ENCODE measurements around the gene TMEM184A. TPM values are rescaled to one million over a fixed set of nuclear protein-coding genes. Genes with fewer than 3 reads are reported as not detected.

Gene TMEM184A
- total and polyA plus RNA-seq, 2 of the 4 experiments (the other 2 are of a cell fraction) = 0.36 to 1.9 TPM

- H3K9me3 ChIP-seq (ENCODE audit: control insufficient read depth, insufficient read depth, low read length) = peaks cover 13% of the 10 kb centered on the region
- no peak overlapping the region for H2AK5ac ChIP-seq (ENCODE audit: low read depth, low read length)
- ATAC-seq (ENCODE audit: low read depth) = no peak
- no peaks in the 10 kb centered on the region for H3K4me1 ChIP-seq (ENCODE audit: control insufficient read depth, insufficient read depth, low read length)
- H4K91ac ChIP-seq (ENCODE audit: insufficient read depth, low read depth, low read length) = no peak overlapping the region
- no peak for TF ChIP-seq MAZ (IDR thresholded peaks at IDR 0.05; ENCODE audit: borderline replicate concordance, low read depth, low read length)
- H3K56ac ChIP-seq (ENCODE audit: extremely low read depth, insufficient read depth, low read length) = no peak overlapping the region
- no peak overlapping the region for H4K5ac ChIP-seq (ENCODE audit: low read depth, low read length)
- H3K4me2 ChIP-seq (ENCODE audit: low read depth, low read length) = no peak overlapping the region
- H3K4ac ChIP-seq (ENCODE audit: low read depth, low read length) = no peak overlapping the region
- no TSS peak for BruUV-seq (replicated peaks)
- POLR2A ChIA-PET (ENCODE audit: unreplicated experiment) = no interaction called here
- in situ Hi-C loops (cut with MboI; ENCODE audit: low sequenced_read_pairs) = loop anchor here (10.0 kb wide), 1 partner anchor 757 kb away; no protein-coding TSS in a partner anchor
- no peak overlapping the region for H2AK9ac ChIP-seq (replicated peaks; ENCODE audit: low read depth, low read length, poor library complexity)
- H3K23ac ChIP-seq (ENCODE audit: low read depth, low read length) = no peak overlapping the region
- no peak overlapping the region for H4K8ac ChIP-seq (ENCODE audit: low read depth in 2 of 2, low read length in 2 of 2)
- no peaks in the 10 kb centered on the region for H3K79me1 ChIP-seq (ENCODE audit: low read depth in 1 of 2, low read length in 2 of 2)
- H3K4me3 ChIP-seq (ENCODE audit: insufficient read depth, low read depth, low read length) = no peak overlapping the region
- no peak overlapping the region for H2BK5ac ChIP-seq (ENCODE audit: low read depth, low read length, poor library complexity, severe bottlenecking)
- H3K27ac ChIP-seq (ENCODE audit: insufficient read depth, low read length) = no peak overlapping the region
- no peak overlapping the region for H2BK120ac ChIP-seq (ENCODE audit: low read depth, low read length)
- H3K18ac ChIP-seq (ENCODE audit: low read depth, low read length) = no peak overlapping the region
- H3K27me3 ChIP-seq (ENCODE audit: control insufficient read depth, insufficient read depth, low read length) = peaks cover 41% of the 10 kb centered on the region
- no peak overlapping the region for H3K14ac ChIP-seq (replicated peaks; ENCODE audit: low read depth, low read length)
- no peaks in the 10 kb centered on the region; the same call in 1 of the 2 replicates for H4K20me1 ChIP-seq (ENCODE audit: insufficient read depth, low read length)
- CTCF ChIA-PET = no interaction called here
- 94% methylated on average over 2 of the region's 12 CpGs; no CpG with 5 or more reads in 1 of the 2 experiments for WGBS, 2 experiments (ENCODE audit: extremely low coverage in 2 of 2, insufficient read length in 1 of 2)
- intact Hi-C loops (cut with micrococcal nuclease) = no loop called here
- no peaks in the 10 kb centered on the region for H3K9me1 ChIP-seq (ENCODE audit: insufficient read depth, low read length)
- no peak overlapping the region for H2AFZ ChIP-seq (replicated peaks; ENCODE audit: low read length, poor library complexity)
- H2BK20ac ChIP-seq (ENCODE audit: low read depth, low read length) = no peak overlapping the region
- dilution Hi-C loops (cut with HindIII; ENCODE audit: low sequenced_read_pairs, unreplicated experiment) = no loop called here
- no peak overlapping the region for H2BK15ac ChIP-seq (ENCODE audit: low read depth, low read length)
- no peak overlapping the region for H3K9ac ChIP-seq (ENCODE audit: low read depth, low read length)
- no peak for DNase-seq
- H3K36me3 ChIP-seq (ENCODE audit: control insufficient read depth, insufficient read depth, low read length) = no peaks in the 10 kb centered on the region
These were observed 31.7 kb upstream of the TMEM184A start for GRCh38 chr7:1587738-1588137.
